NCI-H146 (cell line): ENCODE data around the gene WFDC10B.
"Not testable (repeated sequence)": the region's sequence is repeated elsewhere in the genome, so short reads cannot be mapped to it uniquely, and the experiment has no call there.

Source experiments
- DNase-seq: peaks from one replicate; lab custom pipeline; 2025; lab: John Stamatoyannopoulos, UW

WFDC10B gene

GRCh38 chr20:45647441-45648050, 57.3 kb downstream of the WFDC10B start:
- no peak for DNase-seq

- DNase-seq: no peak
Observed at GRCh38 chr20:45646875-45647274, 57.9 kb downstream of the WFDC10B start.

DNA sequence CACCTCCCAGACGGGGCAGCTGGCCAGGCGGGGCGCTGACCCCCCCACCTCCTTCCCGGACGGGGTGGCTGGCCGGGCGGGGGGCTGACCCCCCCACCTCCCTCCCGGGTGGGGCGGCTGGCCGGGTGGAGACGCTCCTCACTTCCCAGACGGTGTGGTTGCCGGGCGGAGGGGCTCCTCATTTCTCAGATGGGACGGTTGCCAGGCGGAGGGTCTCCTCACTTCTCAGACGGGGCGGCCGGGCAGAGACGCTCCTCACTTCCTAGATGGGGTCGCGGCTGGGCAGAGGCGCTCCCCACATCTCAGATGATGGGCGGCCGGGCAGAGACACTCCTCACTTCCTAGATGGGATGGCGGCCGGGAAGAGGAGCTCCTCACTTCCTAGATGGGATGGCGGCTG, 59.0 kb downstream of the WFDC10B start:
- DNase-seq: not testable (repeated sequence)

GRCh38 chr20:45641076-45641475, 63.7 kb downstream of the WFDC10B start:
- not testable (repeated sequence) for DNase-seq

GRCh38 chr20:45639687-45640086, 65.1 kb downstream of the WFDC10B start:
- no peak for DNase-seq

GRCh38 chr20:45636513-45636912, 68.3 kb downstream of the WFDC10B start:
- no peak for DNase-seq
